Trophoblast cell (in vitro differentiated cells and primary cell): Measurements from ENCODE around the gene GID8.

ENCODE experiments used
- DNase-seq, 2 donors: peaks; one replicate each; pipeline ENCODE4 v3.0.0-alpha.2; 2016
- H2AFZ ChIP-seq: 2 replicates; pipeline ENCODE4 v1.6.1; 2013; ENCODE audit warnings: low read length, moderate library complexity, mild to moderate bottlenecking; ENCODE audit not compliant: insufficient read depth, poor library complexity
- H2AK5ac ChIP-seq: 2 replicates; pipeline ENCODE4 v1.6.1; 2013; ENCODE audit warnings: mild to moderate bottlenecking, low read length
- H2BK120ac ChIP-seq: 2 replicates; pipeline ENCODE4 v1.6.1; 2013; ENCODE audit warnings: low read length, mild to moderate bottlenecking, moderate library complexity; ENCODE audit not compliant: insufficient read depth, poor library complexity
- H2BK12ac ChIP-seq: 2 replicates; pipeline ENCODE4 v1.6.1; 2013; ENCODE audit warnings: mild to moderate bottlenecking, low read length, moderate library complexity
- H2BK5ac ChIP-seq: 2 replicates; pipeline ENCODE4 v1.6.1; 2013; ENCODE audit warnings: low read length, low read depth, moderate library complexity, mild to moderate bottlenecking; ENCODE audit not compliant: poor library complexity
- H3K14ac ChIP-seq: 2 replicates; pipeline ENCODE4 v1.6.1; 2013; ENCODE audit warnings: mild to moderate bottlenecking, low read length
- H3K18ac ChIP-seq: 2 replicates; pipeline ENCODE4 v1.6.1; 2013; ENCODE audit warnings: mild to moderate bottlenecking, low read length
- H3K23ac ChIP-seq: 2 replicates; pipeline ENCODE4 v1.6.1; 2013; ENCODE audit warnings: low read length
- H3K27ac ChIP-seq: 2 replicates; pipeline ENCODE4 v1.5.1; 2013; ENCODE audit warnings: low read depth, mild to moderate bottlenecking, inconsistent platforms, low read length, moderate library complexity
- H3K27me3 ChIP-seq: 2 replicates; pipeline ENCODE4 v1.6.1; 2013; ENCODE audit warnings: inconsistent platforms, mild to moderate bottlenecking, low read length, moderate library complexity; ENCODE audit not compliant: insufficient read depth
- H3K36me3 ChIP-seq, 2 experiments: 1 replicate in 1 of 2; 2 replicates in 1 of 2; pipeline ENCODE4 v1.6.1; 2013; ENCODE audit warnings: low read length in 2 of 2, mild to moderate bottlenecking in 2 of 2, moderate library complexity in 1 of 2; ENCODE audit not compliant: insufficient read depth in 2 of 2, control insufficient read depth in 1 of 2
- H3K4ac ChIP-seq: 2 replicates; pipeline ENCODE4 v1.6.1; 2013; ENCODE audit warnings: low read depth, mild to moderate bottlenecking, low read length, moderate library complexity
- H3K4me1 ChIP-seq, 2 experiments: 1 replicate in 1 of 2; 2 replicates in 1 of 2; pipeline ENCODE4 v1.6.1; 2013; ENCODE audit warnings: low read length in 2 of 2, mild to moderate bottlenecking in 2 of 2, moderate library complexity in 1 of 2; ENCODE audit not compliant: insufficient read depth in 2 of 2, control insufficient read depth in 1 of 2
- H3K4me2 ChIP-seq: 2 replicates; pipeline ENCODE4 v1.6.1; 2013; ENCODE audit warnings: inconsistent platforms, mild to moderate bottlenecking, low read length, moderate library complexity
- H3K4me3 ChIP-seq: 2 replicates; pipeline ENCODE4 v1.5.1; 2013; ENCODE audit warnings: mild to moderate bottlenecking, low read depth, low read length, inconsistent platforms
- H3K79me1 ChIP-seq: one replicate; pipeline ENCODE4 v1.6.1; 2013; ENCODE audit warnings: low read length
- H3K79me2 ChIP-seq: 2 replicates; pipeline ENCODE4 v1.6.1; 2013; ENCODE audit warnings: low read length, mild to moderate bottlenecking; ENCODE audit not compliant: control insufficient read depth, insufficient read depth, poor library complexity
- H3K9ac ChIP-seq: 2 replicates; pipeline ENCODE4 v1.6.1; 2013; ENCODE audit warnings: mild to moderate bottlenecking, low read length
- H3K9me3 ChIP-seq: 2 replicates; pipeline ENCODE4 v1.6.1; 2013; ENCODE audit warnings: low read depth, mild to moderate bottlenecking, control low read depth, inconsistent platforms, low read length; ENCODE audit not compliant: insufficient read depth
- H4K12ac ChIP-seq: 2 replicates; pipeline ENCODE4 v1.6.1; 2013; ENCODE audit warnings: low read depth, mild to moderate bottlenecking, low read length, moderate library complexity
- H4K8ac ChIP-seq: 2 replicates; pipeline ENCODE4 v1.6.1; 2013; ENCODE audit warnings: low read depth, mild to moderate bottlenecking, low read length, moderate library complexity
- H4K91ac ChIP-seq: one replicate; pipeline ENCODE4 v1.6.1; 2013; ENCODE audit warnings: low read depth, mild to moderate bottlenecking, low read length, moderate library complexity
- WGBS: extraction: QIAGEN DNeasy Blood & Tissue Kit; methylation state at CpG from one replicate; pipeline ENCODE4 v1.1.7; 2013; ENCODE audit warnings: missing lambda C conversion rate; ENCODE audit not compliant: insufficient read length, insufficient coverage; ENCODE audit errors: extremely low coverage; 5-methylcytosine and 5-hydroxymethylcytosine counted together

Gene GID8

GRCh38 chr20:62944184-62944583, 6.2 kb downstream of the GID8 start:
- Histone ChIP-seq H2BK120ac (no peak overlapping the region), H2AK5ac (no peak overlapping the region), H2BK5ac (no peak overlapping the region), H3K9me3 (peaks cover 5% of the 10 kb centered on the region), H2BK12ac (no peak overlapping the region), H3K79me1 (no peaks in the 10 kb centered on the region), H2AFZ (no peak overlapping the region), H3K36me3 (peaks cover 46 to 63% of the 10 kb centered on the region in 2 experiments), H4K91ac (no peak overlapping the region), H3K79me2 (peaks cover 6% of the 10 kb centered on the region), H3K18ac (no peak overlapping the region), H3K14ac (no peak overlapping the region), H3K27ac (no peak overlapping the region), H3K4me1 (peaks cover 4 to 7% of the 10 kb centered on the region in 2 experiments), H4K8ac (no peak overlapping the region), H3K4me2 (no peak overlapping the region), H3K9ac (no peak overlapping the region), H3K4ac (no peak overlapping the region), H4K12ac (no peak overlapping the region), H3K23ac (no peak overlapping the region), H3K4me3 (no peak overlapping the region), H3K27me3 (no peaks in the 10 kb centered on the region)
- no peak for DNase-seq
- no CpG with 5 or more reads among the region's 8 CpGs for WGBS

- H3K27me3 ChIP-seq: no peaks in the 10 kb centered on the region
- peaks cover under 1 to 1% of the 10 kb centered on the region in 2 experiments for H3K4me1 ChIP-seq
- H2AK5ac ChIP-seq: no peak overlapping the region
- H2AFZ ChIP-seq: no peak overlapping the region
- no peak overlapping the region for H2BK5ac ChIP-seq
- H3K4ac ChIP-seq: no peak overlapping the region
- H3K9ac ChIP-seq: no peak overlapping the region
- no peak overlapping the region for H3K18ac ChIP-seq
- DNase-seq: no peak
- H4K12ac ChIP-seq: no peak overlapping the region
- no peak overlapping the region for H2BK12ac ChIP-seq
- H3K79me1 ChIP-seq: no peaks in the 10 kb centered on the region
- no peak overlapping the region for H4K91ac ChIP-seq
- WGBS: no CpG with 5 or more reads among the region's 10 CpGs
- H3K36me3 ChIP-seq: peaks cover 47 to 68% of the 10 kb centered on the region in 2 experiments
- no peak overlapping the region for H3K4me3 ChIP-seq
- peaks cover 5% of the 10 kb centered on the region for H3K9me3 ChIP-seq
- no peak overlapping the region for H2BK120ac ChIP-seq
- peaks cover 2% of the 10 kb centered on the region for H3K79me2 ChIP-seq
- H3K27ac ChIP-seq: no peak overlapping the region
- no peak overlapping the region for H4K8ac ChIP-seq
- no peak overlapping the region for H3K14ac ChIP-seq
- no peak overlapping the region for H3K23ac ChIP-seq
- no peak overlapping the region for H3K4me2 ChIP-seq
These were observed 6.8 kb downstream of the GID8 start for GRCh38 chr20:62944746-62945145.

- Histone ChIP-seq H2BK12ac (no peak overlapping the region), H4K8ac (no peak overlapping the region), H3K14ac (no peak overlapping the region), H2BK120ac (no peak overlapping the region), H3K27me3 (no peaks in the 10 kb centered on the region), H4K12ac (no peak overlapping the region), H3K79me2 (no peaks in the 10 kb centered on the region), H3K18ac (no peak overlapping the region), H3K9me3 (peaks cover 5% of the 10 kb centered on the region), H2BK5ac (no peak overlapping the region), H3K4ac (no peak overlapping the region), H3K36me3 (peaks cover 54 to 76% of the 10 kb centered on the region in 2 experiments), H4K91ac (no peak overlapping the region), H2AK5ac (no peak overlapping the region), H3K4me2 (no peak overlapping the region), H3K4me1 (no peaks in the 10 kb centered on the region), H3K27ac (no peak overlapping the region), H3K23ac (no peak overlapping the region), H3K4me3 (no peak overlapping the region), H3K9ac (no peak overlapping the region), H3K79me1 (no peaks in the 10 kb centered on the region), H2AFZ (no peak overlapping the region)
- no CpG with 5 or more reads among the region's 25 CpGs for WGBS
- DNase-seq: no peak
These were observed 7.9 kb downstream of the GID8 start for GRCh38 chr20:62945771-62946339.

GRCh38 chr20:62946918-62947317, 9.0 kb downstream of the GID8 start:
- no peak overlapping the region for H3K14ac ChIP-seq
- H2BK5ac ChIP-seq: no peak overlapping the region
- H2AFZ ChIP-seq: no peak overlapping the region
- H2BK12ac ChIP-seq: no peak overlapping the region
- H3K9me3 ChIP-seq: peaks cover 5% of the 10 kb centered on the region
- H4K12ac ChIP-seq: no peak overlapping the region
- peaks cover 58 to 72% of the 10 kb centered on the region in 2 experiments for H3K36me3 ChIP-seq
- no peak overlapping the region for H3K23ac ChIP-seq
- no peak for DNase-seq
- H3K27me3 ChIP-seq: no peaks in the 10 kb centered on the region
- no peak overlapping the region for H2BK120ac ChIP-seq
- H3K27ac ChIP-seq: no peak overlapping the region
- H2AK5ac ChIP-seq: no peak overlapping the region
- H3K4ac ChIP-seq: no peak overlapping the region
- no peak overlapping the region for H3K4me3 ChIP-seq
- WGBS: no CpG with 5 or more reads among the region's 10 CpGs
- H3K9ac ChIP-seq: no peak overlapping the region
- H3K79me2 ChIP-seq: no peaks in the 10 kb centered on the region
- no peak overlapping the region for H4K8ac ChIP-seq
- no peak overlapping the region for H4K91ac ChIP-seq
- no peak overlapping the region for H3K4me2 ChIP-seq
- H3K79me1 ChIP-seq: no peaks in the 10 kb centered on the region
- no peaks in the 10 kb centered on the region for H3K4me1 ChIP-seq
- H3K18ac ChIP-seq: no peak overlapping the region
